ENCODE data around the gene COL15A1.

Gene COL15A1

GRCh38 chr9:99049641-99050040, 105.9 kb downstream of the COL15A1 start:
- DNase-seq (ENCODE audit: low spot score in 2 of 2) = no peak
- peaks cover 18% of the 10 kb centered on the region for H3K4me1 Mint-ChIP-seq

GRCh38 chr9:99050292-99050911, 106.7 kb downstream of the COL15A1 start:
- Mint-ChIP-seq H3K4me1 (peaks cover 20% of the 10 kb centered on the region), H3K27ac (no peak overlapping the region), H3K9me3 (no peaks in the 10 kb centered on the region), H3K27me3 (no peaks in the 10 kb centered on the region), H3K36me3 (no peaks in the 10 kb centered on the region), H3K4me3 (no peak overlapping the region)
- DNase-seq (ENCODE audit: low spot score in 2 of 2) = no peak
- no peak for ATAC-seq (ENCODE audit: low read depth)

More at GRCh38 chr9:99049641-99050040, 105.9 kb downstream of the COL15A1 start:
- no peaks in the 10 kb centered on the region for H3K27me3 Mint-ChIP-seq
- no peaks in the 10 kb centered on the region for H3K36me3 Mint-ChIP-seq
- ATAC-seq (ENCODE audit: low read depth) = no peak
- no peak overlapping the region for H3K4me3 Mint-ChIP-seq
- H3K27ac Mint-ChIP-seq = no peak overlapping the region
- no peaks in the 10 kb centered on the region for H3K9me3 Mint-ChIP-seq

GRCh38 chr9:99050924-99051323, 107.2 kb downstream of the COL15A1 start:
- Mint-ChIP-seq H3K4me3 (no peak overlapping the region), H3K27me3 (no peaks in the 10 kb centered on the region), H3K9me3 (no peaks in the 10 kb centered on the region), H3K4me1 (peaks cover 21% of the 10 kb centered on the region), H3K27ac (no peak overlapping the region), H3K36me3 (no peaks in the 10 kb centered on the region)
- no peak for DNase-seq (ENCODE audit: low spot score in 2 of 2)
- ATAC-seq (ENCODE audit: low read depth) = no peak

- peaks cover 22% of the 10 kb centered on the region for H3K4me1 Mint-ChIP-seq
- H3K9me3 Mint-ChIP-seq = no peaks in the 10 kb centered on the region
- no peak overlapping the region for H3K27ac Mint-ChIP-seq
- H3K36me3 Mint-ChIP-seq = no peaks in the 10 kb centered on the region
- DNase-seq (ENCODE audit: low spot score in 2 of 2) = no peak
- H3K27me3 Mint-ChIP-seq = no peaks in the 10 kb centered on the region
- ATAC-seq (ENCODE audit: low read depth) = no peak
- no peak overlapping the region for H3K4me3 Mint-ChIP-seq
These were observed 107.7 kb downstream of the COL15A1 start for GRCh38 chr9:99051406-99051805.

- H3K27me3 Mint-ChIP-seq = no peaks in the 10 kb centered on the region
- no peak overlapping the region for H3K4me3 Mint-ChIP-seq
- ATAC-seq (ENCODE audit: low read depth) (no peak), DNase-seq (ENCODE audit: low spot score in 2 of 2) (no peak)
- H3K36me3 Mint-ChIP-seq = no peaks in the 10 kb centered on the region
- peaks cover 26% of the 10 kb centered on the region for H3K4me1 Mint-ChIP-seq
- no peaks in the 10 kb centered on the region for H3K9me3 Mint-ChIP-seq
- no peak overlapping the region for H3K27ac Mint-ChIP-seq
These were observed 108.1 kb downstream of the COL15A1 start for GRCh38 chr9:99051851-99052250.

- Mint-ChIP-seq H3K27ac (no peak overlapping the region), H3K4me3 (no peak overlapping the region)
- DNase-seq (ENCODE audit: low spot score in 2 of 2) = no peak
These were observed 109.4 kb downstream of the COL15A1 start for GRCh38 chr9:99052815-99053715.

GRCh38 chr9:99054581-99054980, 110.9 kb downstream of the COL15A1 start:
- H3K27me3 Mint-ChIP-seq = no peaks in the 10 kb centered on the region
- H3K9me3 Mint-ChIP-seq = no peaks in the 10 kb centered on the region
- H3K4me3 Mint-ChIP-seq = no peak overlapping the region
- DNase-seq (ENCODE audit: low spot score in 2 of 2) (no peak), ATAC-seq (ENCODE audit: low read depth) (no peak)
- no peaks in the 10 kb centered on the region for H3K36me3 Mint-ChIP-seq
- peaks cover 47% of the 10 kb centered on the region for H3K4me1 Mint-ChIP-seq
- H3K27ac Mint-ChIP-seq = no peak overlapping the region

More at GRCh38 chr9:99052815-99053715, 109.4 kb downstream of the COL15A1 start:
- no peaks in the 10 kb centered on the region for H3K27me3 Mint-ChIP-seq
- ATAC-seq (ENCODE audit: low read depth) = peak; percentile 46
- no peaks in the 10 kb centered on the region for H3K36me3 Mint-ChIP-seq
- H3K9me3 Mint-ChIP-seq = no peaks in the 10 kb centered on the region
- peaks cover 38% of the 10 kb centered on the region for H3K4me1 Mint-ChIP-seq

- no peak overlapping the region for H3K27ac Mint-ChIP-seq
- peaks cover 49% of the 10 kb centered on the region for H3K4me1 Mint-ChIP-seq
- H3K27me3 Mint-ChIP-seq = no peaks in the 10 kb centered on the region
- DNase-seq (ENCODE audit: low spot score in 2 of 2) (no peak), ATAC-seq (ENCODE audit: low read depth) (no peak)
- H3K4me3 Mint-ChIP-seq = no peak overlapping the region
- no peaks in the 10 kb centered on the region for H3K36me3 Mint-ChIP-seq
- no peaks in the 10 kb centered on the region for H3K9me3 Mint-ChIP-seq
These were observed 111.7 kb downstream of the COL15A1 start for GRCh38 chr9:99055384-99055783.

- no peak overlapping the region for H3K27ac Mint-ChIP-seq
- ATAC-seq (ENCODE audit: low read depth) (no peak), DNase-seq (ENCODE audit: low spot score in 2 of 2) (no peak)
- H3K4me1 Mint-ChIP-seq = peaks cover 53% of the 10 kb centered on the region
- H3K36me3 Mint-ChIP-seq = no peaks in the 10 kb centered on the region
- no peak overlapping the region for H3K4me3 Mint-ChIP-seq
- H3K9me3 Mint-ChIP-seq = no peaks in the 10 kb centered on the region
- no peaks in the 10 kb centered on the region for H3K27me3 Mint-ChIP-seq
These were observed 112.5 kb downstream of the COL15A1 start for GRCh38 chr9:99056186-99056585.

- Mint-ChIP-seq H3K4me1 (peaks cover 53% of the 10 kb centered on the region), H3K4me3 (peak overlapping the region; percentile 77), H3K36me3 (no peaks in the 10 kb centered on the region), H3K9me3 (no peaks in the 10 kb centered on the region), H3K27ac (peak overlapping the region; percentile 64), H3K27me3 (no peaks in the 10 kb centered on the region)
- DNase-seq (ENCODE audit: low spot score in 2 of 2) = no peak
- no peak for ATAC-seq (ENCODE audit: low read depth)
These were observed 113.4 kb downstream of the COL15A1 start for GRCh38 chr9:99056886-99057664.

GRCh38 chr9:99057665-99058625, 114.2 kb downstream of the COL15A1 start:
- DNase-seq (ENCODE audit: low spot score in 2 of 2) (peak; percentile 16 to 37), ATAC-seq (ENCODE audit: low read depth) (peak; percentile 63)
- no peaks in the 10 kb centered on the region for H3K9me3 Mint-ChIP-seq
- H3K4me3 Mint-ChIP-seq = peak overlapping the region; percentile 77
- H3K36me3 Mint-ChIP-seq = no peaks in the 10 kb centered on the region
- H3K27ac Mint-ChIP-seq = peak overlapping the region; percentile 64
- peaks cover 49% of the 10 kb centered on the region for H3K4me1 Mint-ChIP-seq
- no peaks in the 10 kb centered on the region for H3K27me3 Mint-ChIP-seq

GRCh38 chr9:99058964-99059921, 115.5 kb downstream of the COL15A1 start:
- H3K27ac Mint-ChIP-seq = peak overlapping the region; percentile 75
- no peaks in the 10 kb centered on the region for H3K36me3 Mint-ChIP-seq
- peak; percentile 91 for ATAC-seq (ENCODE audit: low read depth)
- peak; percentile 24 to 45 for DNase-seq (ENCODE audit: low spot score in 2 of 2)
- peak overlapping the region; percentile 77 for H3K4me3 Mint-ChIP-seq
- H3K9me3 Mint-ChIP-seq = no peaks in the 10 kb centered on the region
- peaks cover 42% of the 10 kb centered on the region for H3K4me1 Mint-ChIP-seq
- no peaks in the 10 kb centered on the region for H3K27me3 Mint-ChIP-seq
